ENCODE data around the gene USH2A. TPM values are rescaled to one million over a fixed set of nuclear protein-coding genes. Genes with fewer than 3 reads are reported as not detected.
"Not testable (repeated sequence)": the region's sequence is repeated elsewhere in the genome, so short reads cannot be mapped to it uniquely, and the experiment has no call there.

Gene USH2A
- total RNA-seq, 1 donor from 2014 or later: not detected

DNA sequence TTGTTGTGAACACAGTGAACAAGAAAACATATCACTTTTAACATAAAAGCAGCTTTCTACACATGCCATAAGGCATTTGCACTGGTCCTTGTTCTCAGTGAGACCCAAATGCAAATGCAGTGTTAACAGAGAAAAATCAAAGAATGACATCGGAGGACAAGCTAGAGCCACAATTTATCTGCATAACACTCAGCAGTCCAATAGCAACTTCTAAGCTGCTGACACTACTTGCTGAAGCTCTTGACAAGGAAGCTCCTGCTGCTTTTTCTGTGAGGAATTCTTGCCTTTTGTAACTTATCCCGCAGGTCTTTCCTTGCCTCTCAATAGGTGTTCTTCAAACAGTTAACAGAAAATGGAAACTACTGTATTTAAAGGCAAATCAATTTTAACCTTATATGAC lies 34.7 kb downstream of the USH2A start:
- ATAC-seq: no peak

DNA sequence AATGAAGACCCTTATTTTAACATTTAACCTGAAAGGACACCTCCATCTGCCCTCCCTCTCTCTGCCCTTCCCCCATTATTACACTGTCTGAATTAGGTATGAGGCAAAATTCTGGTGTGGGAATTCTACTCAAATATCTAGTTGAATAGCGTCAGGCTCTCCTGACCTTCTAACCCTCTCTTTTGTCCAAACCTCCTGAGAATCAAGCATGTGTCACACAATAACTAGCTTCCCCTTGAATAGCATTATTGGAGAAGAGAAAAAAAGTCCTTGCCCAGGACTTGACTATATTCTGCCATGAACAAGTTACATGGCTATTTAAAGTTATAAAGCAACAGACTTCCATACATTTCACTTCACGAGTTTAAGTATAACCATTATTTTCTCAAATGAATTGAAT lies 35.5 kb downstream of the USH2A start:
- no peak for ATAC-seq

DNA sequence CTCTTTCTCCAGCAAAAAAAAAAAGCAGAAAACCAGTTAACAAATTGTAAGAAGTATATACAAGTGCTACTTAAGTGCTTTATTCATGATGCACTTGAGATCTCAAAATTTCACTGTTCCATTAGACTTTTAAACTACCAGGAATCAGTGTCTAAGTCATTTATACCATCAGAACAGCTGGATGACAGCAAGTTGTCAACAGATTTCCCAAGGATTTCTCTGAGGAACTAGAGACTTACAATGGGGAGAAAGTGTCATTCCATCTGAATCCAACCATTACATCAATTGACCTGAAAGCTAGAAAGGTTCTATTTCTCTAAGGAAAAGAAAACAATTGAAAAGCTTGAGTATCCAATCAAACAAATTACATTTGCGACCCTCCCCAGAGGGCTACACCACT lies 43.8 kb downstream of the USH2A start:
- no peak for ATAC-seq

DNA sequence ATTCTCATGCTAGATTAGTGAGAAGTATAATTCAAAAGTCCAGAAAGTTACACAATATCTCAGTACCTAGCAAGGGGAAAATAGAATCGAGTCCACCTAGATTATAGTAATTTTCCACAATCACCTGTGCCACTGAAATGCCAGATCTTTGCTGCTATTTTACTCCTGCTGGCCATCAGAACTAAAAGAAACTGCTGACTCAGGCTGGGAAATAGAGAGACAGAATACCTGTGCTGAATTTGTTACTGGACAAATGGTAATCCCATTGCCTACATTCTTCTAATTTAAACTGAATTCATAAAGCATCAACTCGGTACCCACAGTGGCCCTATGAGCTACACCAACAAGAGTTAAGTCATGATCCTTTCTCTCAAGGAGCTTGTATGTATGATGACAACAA lies 55.0 kb downstream of the USH2A start:
- no peak for ATAC-seq

DNA sequence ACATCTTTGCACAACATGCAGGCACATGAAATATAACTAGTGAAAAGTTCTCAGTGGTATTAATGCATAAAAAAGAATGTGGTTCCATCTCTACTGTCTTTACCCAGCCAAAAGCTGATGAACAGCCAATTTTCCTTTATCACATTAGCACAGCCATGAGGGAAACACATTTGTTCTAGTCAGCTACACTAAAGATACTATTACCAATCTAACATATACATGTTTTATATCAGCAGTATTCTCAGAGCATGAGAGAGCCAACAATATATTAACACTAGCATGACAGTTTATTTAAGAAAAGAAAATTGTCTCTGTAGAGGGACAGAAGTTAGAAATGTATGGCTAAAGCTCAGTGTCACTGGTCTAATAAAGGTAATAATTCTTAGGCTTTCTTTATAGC lies 56.3 kb downstream of the USH2A start:
- ATAC-seq: no peak

DNA sequence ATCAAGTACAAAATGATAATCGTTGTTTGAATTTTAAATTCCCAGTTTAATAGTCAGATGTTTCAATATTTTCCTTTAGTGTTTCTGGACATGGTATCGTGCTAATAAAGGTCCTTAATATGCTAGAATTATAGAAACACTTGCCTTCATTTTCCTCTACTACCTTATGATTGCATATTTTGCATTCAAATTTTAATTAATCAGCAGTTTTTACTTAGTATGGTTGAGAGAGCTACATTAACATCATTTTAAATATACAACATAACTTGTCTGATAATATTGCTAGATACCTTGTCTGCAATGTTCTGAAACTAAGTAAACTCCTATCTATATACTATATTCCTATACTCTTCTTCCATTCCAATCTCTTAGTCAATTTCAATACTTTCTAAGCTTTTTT lies 66.3 kb downstream of the USH2A start:
- ATAC-seq: no peak

DNA sequence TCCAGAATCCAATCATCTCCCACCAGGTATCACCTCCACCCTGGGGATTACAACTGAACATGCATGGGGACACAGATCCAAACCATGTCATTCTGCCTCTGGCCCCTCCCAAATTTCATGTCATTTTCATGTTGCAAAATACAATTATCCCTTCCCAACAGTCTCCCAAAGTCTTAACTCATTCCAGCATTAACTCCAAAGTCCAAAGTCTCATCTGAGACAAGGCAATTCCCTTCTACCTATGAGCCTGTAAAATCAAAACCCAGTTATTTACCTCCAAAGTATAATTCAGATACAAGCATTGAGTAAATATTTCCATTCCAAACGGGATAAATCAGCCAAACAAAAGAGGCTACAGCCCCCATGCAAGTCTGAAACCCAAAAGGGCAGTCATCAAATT lies 73.1 kb downstream of the USH2A start:
- ATAC-seq: no peak

DNA sequence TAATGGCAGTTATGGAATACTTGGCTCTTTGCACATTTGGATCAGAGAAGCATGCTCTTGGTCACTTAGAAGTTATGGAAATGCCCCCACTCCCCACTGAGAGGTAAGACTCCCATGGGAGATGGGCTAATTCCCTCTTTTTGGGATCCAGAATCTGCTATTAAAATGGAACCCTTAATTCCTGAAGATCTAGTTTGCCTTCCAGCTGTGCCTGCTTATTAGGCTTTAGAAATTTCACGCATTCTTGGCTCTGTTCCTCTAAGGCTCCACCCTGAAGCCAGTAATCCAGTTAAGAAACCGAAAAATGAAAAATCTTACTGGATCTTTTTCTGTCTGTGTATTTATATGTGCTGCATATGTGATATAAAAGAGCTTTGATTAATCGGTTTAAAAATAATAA lies 76.7 kb downstream of the USH2A start:
- no peak for ATAC-seq

DNA sequence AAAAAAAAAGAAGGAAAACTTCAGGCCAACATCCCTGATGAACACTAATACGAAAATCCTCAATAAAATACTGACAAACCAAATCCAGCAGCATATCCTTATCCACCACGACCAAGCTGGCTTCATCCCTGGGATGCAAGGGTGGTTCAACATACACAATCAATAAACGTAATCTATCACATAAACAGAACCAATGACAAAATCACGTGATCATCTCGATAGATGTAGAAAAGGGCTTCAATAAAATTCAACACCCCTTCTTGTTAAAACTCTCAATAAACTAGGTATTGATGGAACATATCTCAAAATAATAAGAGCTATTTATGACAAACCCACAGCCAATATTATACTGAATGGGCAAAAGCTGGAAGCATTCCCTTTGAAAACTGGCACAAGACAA lies 82.7 kb downstream of the USH2A start:
- ATAC-seq: not testable (repeated sequence)

DNA sequence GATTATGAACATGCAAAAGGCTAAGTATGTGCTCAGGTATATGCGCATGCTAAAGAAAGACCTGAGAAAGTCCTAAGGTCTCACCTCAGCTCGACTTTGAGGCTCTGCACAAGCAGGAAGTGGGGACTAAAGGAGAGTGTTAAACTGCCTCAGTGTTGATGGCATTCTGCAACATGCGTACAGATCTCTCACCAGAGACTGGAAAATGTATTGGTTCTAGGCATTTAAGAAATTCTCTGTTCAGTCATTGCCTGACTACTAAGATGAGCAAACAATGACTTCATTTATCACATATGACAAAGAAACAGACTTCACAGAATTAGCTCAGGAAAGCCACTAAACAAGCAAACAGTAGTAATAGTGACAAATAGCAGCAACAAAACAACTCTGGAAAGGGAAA lies 90.8 kb downstream of the USH2A start:
- no peak for ATAC-seq

DNA sequence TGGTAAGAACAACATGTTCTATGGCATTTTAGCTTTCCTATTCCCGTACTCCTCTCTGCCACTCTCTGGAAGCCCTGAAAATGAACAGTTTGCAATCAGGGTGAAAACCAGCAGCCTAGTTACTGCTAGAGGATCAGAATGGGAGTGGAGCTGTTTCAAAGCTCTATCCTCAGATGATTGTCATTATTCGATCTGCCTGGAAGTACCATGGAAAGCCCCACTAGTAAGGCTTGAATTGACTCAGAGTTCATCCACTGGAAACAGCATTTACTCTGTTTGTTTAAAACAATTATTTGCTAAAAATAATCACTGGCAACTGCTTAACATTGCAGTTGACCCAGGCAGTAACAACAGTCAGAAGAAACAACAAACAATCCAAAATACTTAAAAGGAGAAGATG lies 91.2 kb downstream of the USH2A start:
- ATAC-seq: no peak

DNA sequence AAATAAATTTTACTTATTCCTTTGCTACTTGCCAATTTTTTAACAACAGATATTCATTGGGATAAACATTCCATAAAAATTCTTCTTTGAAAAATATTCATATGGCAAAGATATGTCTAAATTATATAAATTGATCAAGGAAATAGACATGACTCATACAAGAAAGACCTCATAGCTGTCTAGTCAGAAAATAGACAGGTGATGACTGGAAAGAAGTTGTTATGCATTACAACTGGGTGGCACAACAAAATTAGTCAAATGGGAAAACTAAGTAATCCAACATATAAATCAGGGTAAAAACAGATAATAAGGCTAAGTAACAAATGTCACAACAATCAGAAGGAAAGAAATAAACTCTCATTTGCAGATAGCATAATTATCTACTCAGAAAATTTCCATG lies 92.0 kb downstream of the USH2A start:
- ATAC-seq: no peak

DNA sequence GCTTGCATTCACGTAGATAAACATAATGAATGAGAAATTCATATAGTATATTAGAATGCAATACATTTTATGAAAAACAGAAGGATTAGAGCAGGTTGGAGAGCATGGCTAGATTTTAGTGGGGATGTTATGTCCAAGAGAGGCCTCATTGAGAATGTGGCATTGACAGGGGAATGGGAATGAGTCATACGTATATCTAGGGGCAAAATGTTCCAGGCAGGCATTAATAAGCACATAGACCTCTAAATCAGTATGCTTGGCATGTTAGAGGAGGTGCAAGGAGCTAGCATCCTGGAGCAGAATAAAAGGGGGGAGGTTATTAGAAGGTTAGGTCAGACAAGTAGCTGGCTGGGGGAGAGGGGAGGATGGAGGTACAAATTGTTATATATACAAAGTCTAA lies 93.0 kb downstream of the USH2A start:
- no peak for ATAC-seq

DNA sequence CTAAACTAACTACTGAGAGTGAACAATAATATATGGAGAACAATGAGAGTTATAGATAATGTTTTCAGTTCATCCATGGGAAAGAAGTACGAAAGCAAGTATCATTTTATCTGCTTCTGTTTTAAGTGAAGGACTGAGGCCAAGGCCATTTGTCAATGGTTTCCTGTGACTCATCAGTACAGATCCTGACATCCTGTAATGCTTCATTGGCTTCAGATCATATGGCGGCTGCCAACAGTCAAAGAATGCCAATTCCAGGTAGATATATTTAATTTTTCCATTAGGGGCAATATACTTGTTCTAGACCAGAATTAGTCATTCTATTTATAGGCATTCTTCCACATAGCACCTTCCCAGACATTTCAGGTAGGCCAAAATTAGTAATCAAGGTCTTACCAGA lies 97.3 kb downstream of the USH2A start:
- ATAC-seq: no peak

DNA sequence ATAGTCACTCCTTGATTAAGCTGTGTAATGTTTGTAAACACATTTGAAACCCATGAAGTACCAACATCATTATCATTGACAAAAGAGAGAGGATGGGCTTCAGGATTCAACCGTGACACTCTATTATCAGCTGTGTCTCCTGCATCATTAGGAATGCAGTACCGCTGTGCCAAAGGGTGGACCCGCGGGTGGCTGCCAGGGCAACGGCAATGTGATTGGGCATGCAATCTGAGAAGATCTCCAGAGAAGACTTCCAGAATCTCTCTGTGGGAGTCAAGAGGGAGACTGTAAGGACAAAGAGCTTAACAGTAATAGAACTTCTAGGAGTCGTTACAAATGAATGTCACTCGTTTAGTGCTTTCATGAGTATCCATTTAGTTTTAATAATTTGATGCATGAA lies 97.9 kb downstream of the USH2A start:
- no peak for ATAC-seq

DNA sequence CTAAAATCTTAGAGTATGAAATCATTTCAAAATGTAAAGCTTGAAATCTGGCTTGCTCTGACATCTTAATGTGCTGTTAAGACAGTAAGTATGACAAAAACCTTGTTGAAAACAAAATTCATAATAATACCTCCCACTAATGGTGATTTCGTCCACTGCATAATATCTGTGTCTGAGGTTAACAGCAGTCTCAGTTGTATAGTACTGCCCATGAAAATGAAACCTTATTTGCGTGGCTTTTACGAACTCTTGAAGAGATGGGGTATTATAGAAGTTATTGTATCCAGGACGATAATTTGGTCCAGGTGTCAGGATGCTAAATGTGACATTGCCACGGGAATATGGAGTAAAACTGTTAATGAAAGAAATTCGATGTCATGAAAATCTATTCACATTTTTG lies 99.9 kb downstream of the USH2A start:
- ATAC-seq: no peak

DNA sequence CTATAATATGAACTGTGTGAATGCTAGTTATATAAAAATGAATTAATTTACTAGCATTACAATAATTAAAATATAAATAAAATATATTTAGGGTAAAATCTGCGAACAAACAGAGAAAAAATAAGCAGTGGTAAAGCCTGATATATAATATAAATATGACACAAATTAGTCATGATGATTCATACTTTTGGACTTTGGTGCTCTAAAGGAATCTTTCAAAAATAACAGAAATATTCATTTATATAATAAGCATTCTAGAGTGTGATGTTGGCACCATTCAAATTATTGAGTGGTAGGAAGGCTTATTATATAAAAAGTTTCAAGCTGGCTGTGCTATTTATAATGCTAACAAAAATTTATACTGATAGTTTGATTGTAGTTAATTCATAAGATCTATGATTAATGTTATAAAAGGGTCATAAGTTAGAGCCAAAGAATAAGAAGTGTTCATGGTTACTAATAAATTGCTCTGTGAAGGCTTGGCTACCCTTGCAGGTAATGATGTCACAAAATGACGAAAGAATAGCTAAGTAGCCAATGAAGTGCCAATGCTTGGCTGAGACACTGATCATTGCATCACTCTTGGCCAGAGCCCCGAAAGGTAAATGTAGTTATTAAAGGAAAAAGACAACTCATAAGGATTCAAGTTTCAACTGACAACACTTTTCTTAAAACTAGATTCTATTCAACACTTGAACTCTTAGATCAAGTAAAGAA lies 108.7 kb downstream of the USH2A start:
- no peak for ATAC-seq

DNA sequence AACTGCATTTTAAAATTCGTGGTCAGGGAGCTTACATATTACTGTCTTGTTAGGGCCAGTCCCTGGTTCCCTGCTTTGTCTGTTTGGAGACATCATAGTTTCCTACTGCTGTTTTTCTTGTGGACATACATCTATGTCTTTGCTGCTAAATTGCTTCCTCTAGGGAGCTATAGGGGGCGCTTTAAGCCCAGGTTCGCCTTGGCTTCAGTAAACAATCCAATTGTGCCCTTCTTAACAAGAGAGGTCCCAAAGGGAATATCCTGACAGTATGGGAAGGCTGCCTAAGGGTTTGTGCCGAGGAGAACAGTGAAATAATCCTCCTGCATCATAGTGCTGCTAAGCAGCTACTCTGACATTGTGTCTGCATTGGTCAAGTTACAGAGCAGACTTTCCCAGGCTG lies 112.5 kb downstream of the USH2A start:
- ATAC-seq: no peak

DNA sequence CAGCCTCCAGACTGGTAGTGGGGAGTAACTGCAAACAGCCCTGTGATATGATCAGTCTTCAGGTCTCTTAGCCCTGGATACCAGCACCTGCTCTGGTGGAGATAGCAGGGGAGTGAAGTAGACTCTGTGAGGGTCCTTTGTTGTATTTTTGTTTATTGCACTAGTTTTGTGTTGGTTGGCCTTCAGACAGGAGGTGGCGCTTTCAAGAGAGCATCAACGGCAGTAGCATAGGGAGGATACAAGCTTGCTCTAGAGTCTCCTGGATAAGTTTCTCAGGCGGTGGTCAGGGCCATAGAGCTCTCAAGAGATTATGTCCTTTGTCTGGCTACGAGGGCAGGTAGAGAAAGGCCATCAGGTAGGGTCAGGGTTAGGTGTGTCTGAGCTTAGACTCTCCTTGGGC lies 116.4 kb downstream of the USH2A start:
- no peak for ATAC-seq

DNA sequence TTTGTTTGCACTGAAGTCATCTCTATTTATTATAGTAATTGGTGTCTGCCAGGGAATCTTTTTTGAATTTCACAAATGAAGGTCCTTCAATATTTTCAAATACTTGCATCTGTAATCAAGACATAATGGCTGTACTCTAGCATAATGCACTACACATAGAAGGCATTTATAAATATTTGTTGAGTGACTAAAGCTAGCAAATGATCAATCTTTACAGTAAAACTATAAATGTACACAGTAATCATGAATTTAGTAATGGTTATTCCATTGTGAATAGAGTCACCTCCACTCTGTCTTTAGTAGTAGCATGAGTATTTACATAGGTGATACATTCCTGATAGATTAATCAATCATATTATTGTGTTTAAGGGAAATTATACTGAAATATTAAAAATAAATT lies 119.6 kb downstream of the USH2A start:
- ATAC-seq: no peak

DNA sequence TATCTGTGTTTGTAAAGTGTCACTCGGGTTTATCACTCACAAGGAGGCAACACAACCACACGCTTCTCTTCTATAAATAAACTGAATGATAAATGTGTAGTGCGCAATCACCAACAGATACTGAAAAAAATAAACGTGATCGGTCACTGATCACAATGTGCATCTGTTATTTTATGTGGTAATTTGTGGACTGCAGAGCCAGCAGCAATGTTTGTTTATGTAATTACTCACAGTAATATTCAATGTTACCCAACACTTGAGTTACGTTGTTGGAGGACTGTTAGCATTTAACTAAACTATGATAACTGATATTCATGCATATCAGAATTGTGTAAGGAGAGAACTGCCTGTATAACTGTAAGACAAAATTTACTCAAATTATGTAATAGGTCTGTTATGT lies 129.6 kb downstream of the USH2A start:
- no peak for ATAC-seq

DNA sequence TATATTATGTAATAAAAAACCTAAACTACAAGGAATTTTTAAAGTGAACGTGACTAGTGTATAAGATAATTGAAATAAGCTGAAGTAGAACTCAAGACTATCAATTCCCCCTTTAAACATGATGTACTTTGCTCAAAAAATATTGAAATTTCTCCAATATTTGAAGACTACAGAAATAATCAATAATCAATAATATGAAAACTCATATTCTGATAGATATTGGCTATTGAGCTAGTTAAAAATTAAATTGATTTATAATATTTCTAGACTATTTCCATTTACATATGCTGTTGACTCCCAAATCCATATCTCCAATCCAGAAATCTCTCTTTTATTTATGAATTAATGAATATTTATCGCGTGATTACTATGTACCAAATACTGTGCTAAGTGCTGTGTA lies 133.2 kb downstream of the USH2A start:
- ATAC-seq: no peak

DNA sequence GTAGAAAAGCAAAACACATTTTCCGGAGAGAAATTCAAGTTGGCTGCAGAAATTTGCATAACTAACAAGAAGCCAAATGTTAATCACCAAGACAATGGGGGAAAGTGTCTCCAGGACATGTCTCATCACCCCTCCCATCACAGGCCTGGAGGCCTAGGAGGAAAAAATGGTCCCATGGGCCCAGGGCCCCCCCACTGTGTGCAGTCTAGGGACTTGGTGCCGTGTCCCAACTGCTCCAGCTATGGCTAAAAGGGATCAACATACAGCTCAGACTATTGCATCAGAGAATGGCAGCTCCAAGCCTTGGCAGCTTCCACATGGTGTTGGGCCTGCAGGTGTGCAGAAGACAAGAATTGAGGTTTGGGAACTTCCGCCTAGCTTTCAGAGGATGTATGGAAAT lies 138.2 kb downstream of the USH2A start:
- ATAC-seq: no peak

DNA sequence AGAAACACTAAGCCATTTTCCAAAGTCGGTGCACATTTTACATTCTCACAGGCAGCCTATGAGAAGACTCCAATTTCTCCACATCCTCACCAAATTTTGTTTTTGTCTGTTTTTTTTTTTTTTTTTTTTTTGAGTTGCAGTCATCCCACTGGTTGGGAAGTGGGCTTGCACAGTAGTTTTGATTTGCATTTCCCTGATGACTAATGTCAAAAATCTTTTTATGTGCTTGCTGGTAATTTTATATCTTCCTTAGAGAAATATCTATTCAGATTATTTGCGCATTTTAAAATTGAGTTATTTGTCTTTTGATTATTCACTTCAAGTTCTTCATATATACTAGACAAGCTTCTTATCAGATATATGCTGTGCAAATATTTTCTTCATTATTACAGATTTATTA lies 141.5 kb downstream of the USH2A start:
- no peak for ATAC-seq

DNA sequence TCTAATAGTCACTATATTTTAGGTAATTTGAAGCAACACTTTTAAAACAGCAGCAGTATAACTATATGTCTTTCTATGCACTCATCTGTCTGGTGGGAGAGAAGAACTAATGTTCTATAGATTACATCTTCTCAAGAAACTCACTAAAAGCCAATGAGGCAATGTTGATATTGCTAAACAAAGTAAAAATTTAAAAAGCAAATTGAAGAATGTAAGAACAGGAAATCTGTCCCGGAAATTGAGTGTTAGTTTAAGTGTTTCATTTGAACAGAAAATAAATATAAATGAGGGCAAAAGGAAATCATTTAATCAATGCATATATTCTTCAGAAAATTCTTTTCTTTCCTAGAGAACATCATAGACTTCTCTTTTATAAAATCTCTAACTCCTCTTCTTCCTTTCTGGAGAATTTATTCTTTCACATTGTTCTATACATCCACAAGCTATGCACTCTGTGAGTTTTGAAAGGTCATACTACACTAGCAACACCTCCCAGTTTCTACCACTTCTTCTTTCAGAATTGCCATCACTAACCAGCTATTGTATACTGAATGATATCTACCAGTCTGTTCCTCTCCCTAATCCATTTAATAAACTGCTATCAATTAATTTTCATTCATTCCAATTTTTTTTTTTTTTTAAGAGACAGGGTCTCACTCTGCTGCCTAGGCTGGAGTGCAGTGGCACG lies 153.0 kb downstream of the USH2A start:
- ATAC-seq: no peak
